ENCODE measurements around the gene EXOC3L4.
"Not testable (repeated sequence)": the region's sequence is repeated elsewhere in the genome, so short reads cannot be mapped to it uniquely, and the experiment has no call there.

Gene EXOC3L4

GRCh38 chr14:103105580-103106150 lies 11.1 kb downstream of the EXOC3L4 start:
- DNase-seq (ENCODE audit: low read depth in 2 of 2): no peak

GRCh38 chr14:103107455-103107854 lies 12.9 kb downstream of the EXOC3L4 start:
- DNase-seq (ENCODE audit: low read depth in 2 of 2): no peak

GRCh38 chr14:103107941-103108748 lies 13.6 kb downstream of the EXOC3L4 start:
- DNase-seq (ENCODE audit: low read depth in 2 of 2): no peak

GRCh38 chr14:103108749-103109207 lies 14.3 kb downstream of the EXOC3L4 start:
- no peak for DNase-seq (ENCODE audit: low read depth in 2 of 2)

DNA sequence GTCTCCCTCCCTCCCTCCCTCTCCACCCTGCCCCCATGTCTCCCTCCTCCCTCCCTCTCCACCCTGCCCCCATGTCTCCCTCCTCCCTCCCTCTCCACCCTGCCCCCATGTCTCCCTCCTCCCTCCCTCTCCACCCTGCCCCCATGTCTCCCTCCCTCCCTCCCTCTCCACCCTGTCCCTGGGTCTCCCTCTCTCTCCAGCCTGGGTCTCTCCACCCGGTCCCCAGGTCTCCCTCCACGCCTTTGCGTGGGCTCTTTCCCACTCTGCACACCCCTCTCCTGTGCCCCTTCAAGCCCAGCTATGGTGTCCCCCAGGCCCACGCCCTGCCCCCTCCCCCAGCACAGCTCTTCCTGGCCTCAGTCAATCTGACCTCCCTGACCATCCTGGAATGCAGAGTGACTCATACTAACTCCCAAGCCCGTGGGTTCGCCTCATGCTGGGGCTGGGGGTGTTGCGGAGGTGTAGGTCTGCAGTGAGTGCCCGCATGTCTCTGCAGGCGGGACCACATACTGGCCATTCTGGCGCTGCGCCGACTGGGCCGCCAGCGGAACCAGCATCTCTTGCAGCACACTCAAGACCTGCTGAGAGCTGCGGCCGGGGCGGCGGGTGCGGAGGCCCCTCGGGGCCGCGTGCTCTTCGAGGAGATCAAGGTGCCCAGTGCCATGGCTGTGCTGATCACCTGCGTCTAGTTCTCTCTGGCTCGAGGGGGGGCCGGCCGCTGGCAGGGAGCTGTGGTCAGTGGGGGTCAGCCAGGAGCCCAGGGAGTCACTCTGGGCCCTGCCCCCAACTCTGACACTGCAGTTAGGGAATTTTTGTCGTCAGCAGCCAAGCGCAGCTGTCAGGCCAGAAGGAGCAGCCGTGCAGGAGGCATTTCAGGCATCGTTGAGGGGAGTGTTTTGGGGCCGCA lies 15.3 kb downstream of the EXOC3L4 start:
- no peak for DNase-seq (ENCODE audit: low read depth in 2 of 2)

DNA sequence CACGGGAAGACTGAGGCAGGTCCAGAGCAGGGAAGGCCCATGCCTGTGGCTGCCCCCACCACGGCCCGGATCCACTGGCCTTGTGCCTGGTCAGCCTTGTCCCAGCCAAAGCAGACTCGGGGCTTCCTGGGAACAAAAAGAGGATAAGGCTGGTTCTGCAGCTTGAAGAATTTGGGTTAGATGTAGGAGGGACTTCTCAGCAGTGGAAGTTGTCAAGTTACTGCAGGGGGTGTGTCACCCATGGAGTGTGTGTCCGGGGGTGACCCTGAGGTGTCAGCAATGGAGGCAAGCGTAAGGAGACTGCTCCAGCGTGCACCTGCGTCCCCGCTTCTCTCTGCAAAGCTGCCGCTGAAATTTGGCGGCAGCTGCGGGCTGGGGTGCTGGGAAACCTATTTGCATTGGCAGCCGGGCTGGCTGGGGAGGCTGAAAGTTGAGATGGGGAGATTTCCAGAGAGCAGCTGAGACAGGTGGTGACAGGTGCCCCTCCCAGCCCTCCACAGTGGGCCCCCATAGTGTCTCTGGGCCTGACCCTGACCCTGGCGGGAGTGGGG lies 16.2 kb downstream of the EXOC3L4 start:
- no peak for DNase-seq (ENCODE audit: low read depth in 2 of 2)

GRCh38 chr14:103111232-103111868 lies 16.8 kb downstream of the EXOC3L4 start:
- no peak for DNase-seq (ENCODE audit: low read depth in 2 of 2)

DNA sequence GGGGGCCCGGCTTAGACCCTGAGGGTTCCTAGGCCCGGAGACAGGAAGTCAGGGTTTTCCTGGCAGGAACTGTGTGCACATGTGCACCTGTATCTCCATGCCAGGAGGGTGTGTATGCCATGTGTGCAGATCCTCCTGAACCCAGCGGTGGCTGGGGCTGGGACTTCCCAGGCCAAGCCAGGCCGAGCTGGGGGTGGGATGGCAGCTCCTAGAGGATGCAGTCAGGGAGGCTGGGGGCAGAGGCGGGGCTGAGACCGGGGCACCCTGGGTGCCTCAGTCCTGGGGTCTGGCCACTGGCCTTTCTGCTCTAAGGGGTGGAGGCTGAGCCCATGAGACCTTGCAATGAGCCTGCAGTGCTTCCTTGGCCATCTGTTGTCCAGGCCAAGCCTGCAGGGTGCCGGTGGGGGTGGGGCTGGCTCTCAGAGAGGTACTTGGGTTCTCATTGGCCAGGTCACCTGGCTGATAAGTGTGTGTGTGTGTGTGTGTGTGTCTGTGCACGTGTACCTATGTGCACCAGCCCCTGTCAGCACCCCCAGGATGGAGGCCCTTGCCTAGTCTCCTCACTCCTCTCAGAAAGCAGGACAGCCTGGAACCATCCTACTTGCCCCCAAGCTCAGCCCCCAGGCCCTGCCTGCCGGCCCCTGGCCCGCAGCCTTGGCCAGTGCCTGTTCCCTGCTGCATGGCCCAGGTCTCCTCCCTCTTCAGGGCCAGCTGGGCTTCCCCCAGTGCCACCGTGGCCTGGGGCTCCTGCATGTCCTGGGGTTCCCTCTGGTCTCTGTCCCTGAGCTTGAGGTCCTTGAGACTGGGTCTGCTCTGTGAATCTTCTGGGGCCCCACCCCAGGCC lies 18.1 kb downstream of the EXOC3L4 start:
- no peak for DNase-seq (ENCODE audit: low read depth in 2 of 2)

GRCh38 chr14:103113303-103113702 lies 18.8 kb downstream of the EXOC3L4 start:
- DNase-seq (ENCODE audit: low read depth in 2 of 2): no peak

DNA sequence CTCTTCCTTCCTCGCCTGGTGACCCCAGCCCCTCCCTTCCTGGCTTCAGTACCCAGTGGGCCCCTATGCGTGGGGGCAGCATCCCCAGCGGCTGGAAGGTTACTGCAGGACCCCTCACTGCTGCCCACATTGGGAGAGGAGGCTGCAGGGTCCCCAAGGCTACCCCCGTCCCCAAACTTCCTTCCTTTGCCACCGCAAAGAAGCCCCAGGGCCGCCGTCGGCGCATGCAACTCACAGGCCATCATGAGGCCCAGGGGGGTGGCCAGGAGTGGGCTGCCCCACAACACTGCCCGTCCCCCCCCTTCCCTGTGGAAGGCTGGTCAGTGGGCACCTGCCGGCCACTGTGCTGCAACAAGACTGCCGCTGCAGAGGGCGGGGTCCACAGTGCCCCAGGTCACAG lies 19.2 kb downstream of the EXOC3L4 start:
- DNase-seq (ENCODE audit: low read depth in 2 of 2): no peak

- DNase-seq (ENCODE audit: low read depth in 2 of 2): not testable (repeated sequence)
Observed at GRCh38 chr14:103115086-103115679, 20.7 kb downstream of the EXOC3L4 start.

- no peak for DNase-seq (ENCODE audit: low read depth in 2 of 2)
Observed at GRCh38 chr14:103115845-103116572, 21.5 kb downstream of the EXOC3L4 start.

GRCh38 chr14:103116636-103117035 lies 22.1 kb downstream of the EXOC3L4 start:
- DNase-seq (ENCODE audit: low read depth in 2 of 2): no peak

- DNase-seq (ENCODE audit: low read depth in 2 of 2): not testable (repeated sequence)
Observed at GRCh38 chr14:103117499-103117898, 23.0 kb downstream of the EXOC3L4 start.

GRCh38 chr14:103118018-103118662 lies 23.6 kb downstream of the EXOC3L4 start:
- DNase-seq (ENCODE audit: low read depth in 2 of 2): no peak

DNA sequence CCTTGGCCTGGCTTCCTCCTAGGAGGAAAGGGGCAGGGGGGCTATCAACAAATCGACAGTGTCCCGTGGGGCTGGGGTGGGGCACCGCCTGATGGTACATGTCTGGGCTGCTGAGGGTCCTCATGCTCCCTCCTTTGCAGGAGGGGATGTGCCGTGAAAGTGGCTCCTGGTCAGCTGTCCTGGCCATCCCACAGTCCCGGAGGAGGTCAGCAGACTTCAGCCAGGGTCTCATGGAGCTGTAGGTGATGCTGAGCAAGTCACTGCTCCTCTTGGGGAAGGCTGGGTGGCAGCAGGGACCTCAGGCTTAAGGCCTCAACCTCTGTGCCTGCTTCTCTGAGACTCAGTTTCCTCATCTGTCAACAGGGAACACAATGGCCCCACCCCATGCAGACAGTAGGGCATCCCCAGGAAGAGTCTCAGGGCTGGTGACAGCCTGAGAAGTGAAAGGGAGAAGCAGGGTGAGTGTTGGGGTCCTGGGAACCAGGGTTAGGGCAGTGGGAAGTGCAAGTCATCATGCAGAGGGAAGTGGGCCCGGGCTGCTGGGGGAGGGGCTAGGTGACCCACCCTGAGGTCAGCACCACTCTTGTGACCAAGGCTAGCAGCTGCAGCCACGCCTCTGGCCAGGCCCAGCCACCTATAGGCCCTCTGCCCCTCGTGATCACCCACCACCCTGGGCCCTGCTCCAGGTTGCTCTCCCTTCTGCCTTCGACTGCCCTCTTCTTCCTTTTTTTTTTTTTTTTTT lies 24.3 kb downstream of the EXOC3L4 start:
- no peak for DNase-seq (ENCODE audit: low read depth in 2 of 2)

- not testable (repeated sequence) for DNase-seq (ENCODE audit: low read depth in 2 of 2)
Observed at GRCh38 chr14:103119527-103119926, 25.0 kb downstream of the EXOC3L4 start.

Data from stimulated activated CD4-positive, alpha-beta T cell treated with anti-CD3 and anti-CD28 coated beads, Interleukin-4, amount 100 ng/mL, for 48 hours (primary cell).